IPS DF 4.7 (cell line): ENCODE data around the gene GJB5.
"Not testable (repeated sequence)": the region's sequence is repeated elsewhere in the genome, so short reads cannot be mapped to it uniquely, and the experiment has no call there.

ENCODE experiments used
- DNase-seq: peaks from one replicate; pipeline ENCODE4 v3.0.0-alpha.2; 2013; ENCODE audit warnings: low spot score; ENCODE audit errors: extremely low read depth

Gene GJB5

GRCh38 chr1:34754964-34755637 is at the start of gene GJB5:
Gene GJB5, plus strand, starts transcription at chr1:34755047. Its CDS starts 2,284 bp downstream, at chr1:34757331.
- DNase-seq, result no peak

- DNase-seq, result no peak
Observed at GRCh38 chr1:34705077-34705476, 49.8 kb upstream of the GJB5 start.

DNA sequence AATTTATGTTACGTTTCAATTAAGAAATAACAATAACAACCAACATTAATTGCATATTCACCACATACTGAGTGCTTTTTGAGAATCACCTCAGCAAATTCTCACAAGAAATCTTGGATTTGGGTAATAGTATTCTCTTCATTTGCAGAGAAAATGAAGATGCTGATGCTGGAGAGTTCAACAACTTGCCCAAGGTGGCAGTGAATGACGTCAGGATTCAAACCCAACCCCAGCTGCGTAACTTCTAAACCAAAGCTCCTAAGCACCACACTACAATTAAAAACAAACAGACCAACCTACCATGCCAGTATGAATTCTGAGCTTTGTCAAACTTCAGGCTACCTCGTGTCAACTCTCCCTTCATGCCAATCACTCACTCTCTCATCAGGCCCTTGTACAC is 46.7 kb upstream of the GJB5 start:
- no peak for DNase-seq

GRCh38 chr1:34709547-34709946 is 45.3 kb upstream of the GJB5 start:
- DNase-seq, result no peak

- no peak for DNase-seq
Observed at GRCh38 chr1:34710812-34711211, 44.0 kb upstream of the GJB5 start.

DNA sequence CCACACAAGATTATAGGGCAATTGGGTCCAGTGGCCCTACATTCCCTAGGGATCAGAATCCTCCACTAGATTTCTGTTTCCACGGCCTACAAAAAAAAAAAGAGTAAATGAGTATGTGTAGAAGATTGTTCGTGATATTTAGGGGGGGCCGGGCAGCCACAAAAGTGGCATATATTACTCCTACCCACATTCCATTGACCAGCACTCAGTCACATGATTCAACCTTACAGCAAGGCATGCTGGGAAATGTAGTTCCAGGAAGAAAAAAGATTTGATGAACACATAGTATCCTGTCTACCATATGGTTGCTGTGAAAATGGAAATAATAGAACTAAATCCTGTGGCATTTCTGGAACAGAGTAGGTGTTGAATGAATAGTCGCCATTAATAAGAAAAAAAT is 43.4 kb upstream of the GJB5 start:
- no peak for DNase-seq

DNA sequence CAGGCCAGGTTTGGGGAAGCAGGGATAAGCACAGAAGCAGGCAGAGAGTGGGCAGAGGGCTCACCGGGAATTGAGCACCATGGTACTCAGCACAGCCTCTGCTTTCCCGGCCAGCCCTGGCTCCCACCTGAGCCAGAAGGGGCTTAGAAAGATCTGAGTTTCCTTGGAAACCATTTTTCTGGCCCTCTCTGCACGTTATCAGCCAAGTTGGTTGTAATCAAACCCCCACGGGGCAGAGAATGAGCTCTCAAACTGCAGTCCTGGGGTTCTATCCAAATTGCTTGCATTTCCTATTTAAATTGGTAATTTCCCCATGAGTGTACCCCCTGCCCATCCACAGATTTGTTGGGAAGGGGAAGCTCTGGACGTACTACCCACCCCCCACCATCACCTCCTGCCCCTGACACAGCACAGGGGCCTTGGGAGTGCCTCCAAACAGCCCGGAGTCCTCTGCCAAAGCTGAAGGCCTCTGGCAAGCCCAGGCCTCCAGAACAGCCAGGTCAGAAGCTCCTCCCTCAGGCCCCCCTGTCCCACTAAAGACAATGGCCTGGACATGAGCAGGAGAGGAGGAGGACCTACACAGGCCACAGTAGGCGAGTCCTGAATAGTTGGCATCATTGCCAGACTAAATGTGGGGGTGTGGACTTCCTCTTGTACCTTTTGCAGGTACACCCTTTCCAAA is 42.7 kb upstream of the GJB5 start:
- no peak for DNase-seq

GRCh38 chr1:34713443-34713842 is 41.4 kb upstream of the GJB5 start:
- DNase-seq, result no peak

DNA sequence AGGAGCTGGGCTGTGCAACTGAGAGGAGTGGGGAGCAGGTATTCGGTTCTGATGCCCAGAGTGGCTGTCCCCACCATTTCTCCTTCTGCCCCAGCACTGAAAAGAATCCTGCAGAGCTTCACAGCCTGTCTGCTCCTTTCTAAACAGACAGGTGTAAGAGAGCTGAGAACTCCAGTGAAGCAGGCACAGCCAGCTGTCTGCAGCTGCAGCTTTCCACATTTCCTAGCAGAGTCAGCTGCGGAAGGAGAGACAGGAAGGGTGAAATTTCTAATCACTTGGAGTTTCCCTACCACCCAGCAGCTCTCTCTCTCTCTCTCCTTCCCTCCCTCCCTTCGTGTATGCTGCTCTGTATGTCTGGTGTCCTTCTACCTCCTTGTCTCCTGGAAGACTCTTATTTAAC is 40.5 kb upstream of the GJB5 start:
- no peak for DNase-seq

- DNase-seq, result no peak
Observed at GRCh38 chr1:34715139-34715538, 39.7 kb upstream of the GJB5 start.

- DNase-seq, result no peak
Observed at GRCh38 chr1:34721241-34721640, 33.6 kb upstream of the GJB5 start.

DNA sequence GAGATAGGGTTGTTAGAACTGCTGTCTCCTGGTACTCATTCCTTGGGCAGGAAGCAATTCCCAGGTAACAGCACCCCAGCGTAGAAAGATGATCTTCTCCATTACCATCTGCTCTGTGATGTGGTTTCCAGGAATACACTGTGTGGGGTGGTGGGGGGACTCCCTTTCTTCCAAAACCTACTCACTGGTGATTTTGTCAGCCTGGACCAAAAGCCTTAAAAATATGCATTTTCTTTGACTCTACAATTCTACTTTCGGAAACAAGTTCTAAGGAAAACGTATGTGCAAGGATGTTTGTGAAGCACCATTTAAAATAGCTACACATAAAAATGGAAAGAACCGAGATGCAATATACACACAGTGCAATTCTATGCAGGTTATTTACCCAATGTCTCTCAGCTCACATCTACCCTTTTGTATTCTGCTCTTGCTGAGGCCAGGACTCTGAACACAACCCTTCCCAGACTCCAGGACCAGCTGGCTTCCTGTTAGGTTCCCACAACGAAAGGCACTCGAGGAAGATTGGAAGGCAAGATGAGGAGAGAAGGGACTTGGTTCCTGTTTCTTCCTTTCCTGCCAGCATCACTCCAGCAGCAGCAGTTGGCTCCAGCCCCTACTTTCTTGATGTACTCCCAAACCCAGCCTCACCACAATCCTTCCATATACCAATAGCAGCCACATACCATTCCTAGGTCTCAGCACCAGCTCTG is 33.0 kb upstream of the GJB5 start:
- no peak for DNase-seq

GRCh38 chr1:34726861-34727260 is 28.0 kb upstream of the GJB5 start:
- no peak for DNase-seq

DNA sequence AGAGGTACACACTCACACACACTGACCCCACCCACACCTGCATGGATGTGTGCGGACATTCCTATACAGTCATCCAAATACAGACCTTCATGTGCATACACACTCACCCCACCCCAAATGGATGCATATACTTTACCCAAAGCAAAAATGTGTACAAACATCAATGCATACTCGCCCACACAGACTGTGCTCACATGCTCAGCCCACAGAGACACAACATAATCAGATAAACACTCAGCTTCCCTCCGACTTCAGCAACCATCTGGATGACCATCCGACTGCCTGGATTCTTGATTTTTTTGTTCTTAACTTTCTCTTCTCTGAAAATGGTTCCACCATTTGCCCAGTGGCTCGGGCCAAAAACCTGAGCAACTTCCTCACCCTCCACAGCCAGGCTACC is 24.4 kb upstream of the GJB5 start:
- DNase-seq, result no peak

DNA sequence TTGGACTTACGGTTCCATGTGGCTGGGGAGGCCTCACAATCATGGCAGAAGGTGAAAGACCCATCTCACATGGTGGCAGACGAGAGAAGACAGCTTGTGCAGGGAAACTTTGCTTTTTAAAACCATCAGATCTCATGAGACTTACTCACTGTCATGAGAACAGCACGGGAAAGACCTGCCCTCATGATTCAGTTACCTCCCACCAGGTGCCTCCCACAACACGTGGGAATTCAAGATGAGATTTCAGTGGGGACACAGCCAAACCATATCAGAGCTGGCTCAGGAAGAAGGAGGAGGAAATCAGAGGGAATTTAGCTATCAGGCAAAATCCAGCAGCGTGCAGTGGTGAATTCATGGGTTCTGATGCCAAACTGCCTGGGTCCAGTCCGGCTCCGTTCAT is 22.0 kb upstream of the GJB5 start:
- not testable (repeated sequence) for DNase-seq

DNA sequence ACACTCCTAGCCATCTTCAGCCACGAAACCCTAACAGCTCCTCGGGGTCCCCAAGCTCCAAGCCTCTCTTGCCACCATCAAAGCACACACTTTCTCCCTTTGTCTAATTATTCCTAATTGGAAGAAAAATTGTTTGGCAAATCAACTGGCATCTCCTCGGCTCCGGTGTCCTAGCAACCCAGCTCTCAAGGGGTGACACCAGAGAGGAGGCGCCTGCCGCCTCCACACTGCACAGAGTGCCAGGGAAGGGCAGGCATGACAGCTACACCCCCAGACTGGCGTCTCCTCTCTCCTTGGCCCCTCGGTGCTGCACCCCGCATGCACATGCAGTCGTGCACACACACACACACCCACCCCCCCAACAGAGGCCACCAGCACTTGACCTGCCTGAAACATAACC is 18.2 kb upstream of the GJB5 start:
- no peak for DNase-seq

DNA sequence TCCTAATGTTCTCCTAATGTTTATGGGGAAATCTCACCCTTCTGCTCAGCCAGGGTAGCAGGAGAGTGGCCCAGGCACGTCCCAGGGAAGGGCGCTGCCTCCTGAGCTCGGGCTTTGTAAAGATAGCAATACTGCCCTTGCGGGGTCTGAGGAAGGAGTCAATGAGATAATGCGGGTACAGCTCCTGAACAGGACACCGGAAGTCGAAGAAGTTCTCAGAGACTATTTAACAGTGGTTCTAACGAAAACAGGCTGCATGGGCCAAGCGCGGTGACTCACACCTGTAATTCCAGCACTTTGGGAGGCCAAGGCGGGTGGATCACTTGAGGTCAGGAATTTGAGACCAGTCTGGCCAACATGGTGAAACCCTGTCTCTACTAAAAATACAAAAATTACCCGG is 17.6 kb upstream of the GJB5 start:
- not testable (repeated sequence) for DNase-seq

GRCh38 chr1:34739613-34740012 is 15.2 kb upstream of the GJB5 start:
- no peak for DNase-seq

- DNase-seq, result no peak
Observed at GRCh38 chr1:34740161-34740868, 14.5 kb upstream of the GJB5 start.

- no peak for DNase-seq
Observed at GRCh38 chr1:34742667-34743270, 12.1 kb upstream of the GJB5 start.

DNA sequence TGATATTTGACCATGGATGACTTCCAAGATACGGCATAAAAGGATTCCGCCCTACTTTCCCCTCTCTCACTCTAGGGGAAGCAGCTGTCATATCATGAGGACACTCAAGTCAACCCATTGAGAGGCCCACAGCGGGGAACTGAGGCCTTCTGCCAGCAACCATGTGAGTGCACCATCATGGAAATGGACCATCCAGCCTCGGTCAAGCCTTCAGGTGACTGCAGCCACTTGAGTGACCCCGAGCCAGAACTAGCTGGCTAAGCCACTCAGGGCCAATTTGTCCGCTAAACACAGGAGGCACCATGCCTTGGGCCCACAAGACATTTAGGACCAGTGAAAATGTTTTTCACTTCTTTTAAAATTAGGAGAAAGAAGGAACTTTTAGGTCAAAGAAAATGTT is 11.1 kb upstream of the GJB5 start:
- DNase-seq, result no peak

GRCh38 chr1:34744851-34745250 is 10.0 kb upstream of the GJB5 start:
- DNase-seq, result no peak
